Stimulated activated CD4-positive, alpha-beta T cell treated with anti-CD3 and anti-CD28 coated beads, Interleukin-12 subunit alpha, Interleukin-12 subunit beta, amount 100 ng/mL, for 48 hours (primary cell): ENCODE measurements around the gene HMG20B.
"Not testable (repeated sequence)": the region's sequence is repeated elsewhere in the genome, so short reads cannot be mapped to it uniquely, and the experiment has no call there.

Experiments
- DNase-seq, 3 donors: peaks; one replicate each; pipeline ENCODE4 v3.0.0-alpha.2; 2020; ENCODE audit warnings: low read depth in 2 of 3, low spot score in 1 of 3

HMG20B gene

DNA sequence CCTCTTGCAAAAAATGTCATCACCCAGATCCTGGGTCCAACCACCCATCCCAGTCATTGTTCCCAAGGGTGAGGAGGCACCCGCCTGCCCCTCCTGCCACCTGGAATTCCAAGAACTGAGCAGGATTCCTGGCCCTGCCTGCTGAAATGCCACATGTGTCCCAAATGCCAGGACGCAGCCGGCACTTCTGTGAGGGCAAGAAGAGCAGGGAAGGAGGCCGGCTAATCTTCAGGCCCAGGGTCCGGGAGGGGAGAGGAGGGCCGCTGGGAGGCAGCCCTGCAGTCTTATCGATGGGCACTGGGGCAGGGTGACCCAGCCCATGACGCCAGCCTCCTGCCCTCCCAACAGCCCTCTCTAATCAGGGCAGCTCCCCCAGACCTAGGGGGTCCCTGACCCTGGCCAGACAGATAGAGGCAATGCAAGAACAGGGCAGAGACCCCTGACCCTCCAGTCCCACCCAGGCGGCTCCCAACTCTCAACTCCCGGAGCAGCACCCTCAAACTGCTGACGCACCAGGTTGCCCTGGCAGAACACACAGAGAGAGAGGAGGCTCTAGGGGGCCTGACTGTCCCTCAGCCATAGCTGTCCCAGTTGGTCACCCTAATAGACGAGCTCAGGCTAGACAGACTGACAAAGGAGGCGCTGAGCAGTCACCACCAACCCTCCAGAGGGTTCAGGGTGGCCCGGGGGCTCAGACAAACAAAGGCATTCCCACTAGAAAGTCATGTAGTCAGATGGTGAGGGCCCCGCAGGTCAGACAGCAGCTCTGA lies 16.9 kb upstream of the HMG20B start:
- DNase-seq: no peak

DNA sequence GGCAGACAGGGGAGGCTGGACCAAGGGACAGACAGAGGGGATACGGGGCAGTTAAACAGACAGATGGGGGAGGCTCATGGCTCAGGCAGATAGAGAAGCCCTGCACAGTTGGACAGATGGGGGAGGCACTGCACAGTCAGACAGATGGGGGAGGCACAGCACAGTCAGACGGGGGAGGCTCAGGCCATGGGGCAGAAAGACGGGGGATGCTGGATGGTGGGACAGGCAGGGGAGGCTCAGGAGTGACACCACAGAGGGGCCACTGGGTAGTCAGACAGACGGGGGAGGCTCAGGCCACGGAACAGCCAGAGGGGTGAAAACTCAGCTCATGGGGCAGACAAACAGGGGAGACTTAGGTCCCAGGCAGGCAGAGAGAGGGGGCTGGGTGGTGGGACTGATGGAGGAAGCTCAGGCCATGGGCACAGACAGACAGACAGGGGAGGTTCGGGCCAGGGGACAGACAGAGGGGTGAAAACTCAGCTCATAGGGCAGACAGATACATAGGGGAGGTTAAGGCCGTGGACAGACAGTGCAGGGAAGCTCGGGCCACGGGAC lies 16.2 kb upstream of the HMG20B start:
- DNase-seq: no peak

DNA sequence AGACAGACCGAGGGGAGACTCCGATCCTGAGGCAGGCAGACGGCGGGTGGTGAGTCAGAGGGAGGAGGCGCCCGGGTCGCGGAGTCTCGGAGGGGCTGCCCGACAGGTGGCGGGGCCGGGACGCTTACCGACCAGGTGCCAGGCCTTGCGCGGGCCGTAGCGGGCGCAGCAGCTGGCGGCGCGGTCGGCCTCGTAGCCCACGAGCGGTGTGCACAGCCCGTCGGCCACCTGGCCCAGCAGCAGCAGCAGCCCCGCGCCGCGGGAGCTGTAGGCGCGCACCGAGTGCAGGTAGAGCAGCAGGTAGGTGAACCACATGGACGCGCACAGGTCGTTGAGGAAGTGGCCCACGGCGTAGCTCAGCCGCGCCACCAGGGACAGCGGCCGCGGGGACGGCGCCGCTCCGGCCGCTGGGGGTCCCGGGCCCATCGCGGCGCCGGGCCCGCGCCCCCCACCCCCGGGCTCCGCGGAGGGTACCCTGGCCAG lies 15.7 kb upstream of the HMG20B start:
- DNase-seq: peak in 1 of 3 donors; percentile 53

DNA sequence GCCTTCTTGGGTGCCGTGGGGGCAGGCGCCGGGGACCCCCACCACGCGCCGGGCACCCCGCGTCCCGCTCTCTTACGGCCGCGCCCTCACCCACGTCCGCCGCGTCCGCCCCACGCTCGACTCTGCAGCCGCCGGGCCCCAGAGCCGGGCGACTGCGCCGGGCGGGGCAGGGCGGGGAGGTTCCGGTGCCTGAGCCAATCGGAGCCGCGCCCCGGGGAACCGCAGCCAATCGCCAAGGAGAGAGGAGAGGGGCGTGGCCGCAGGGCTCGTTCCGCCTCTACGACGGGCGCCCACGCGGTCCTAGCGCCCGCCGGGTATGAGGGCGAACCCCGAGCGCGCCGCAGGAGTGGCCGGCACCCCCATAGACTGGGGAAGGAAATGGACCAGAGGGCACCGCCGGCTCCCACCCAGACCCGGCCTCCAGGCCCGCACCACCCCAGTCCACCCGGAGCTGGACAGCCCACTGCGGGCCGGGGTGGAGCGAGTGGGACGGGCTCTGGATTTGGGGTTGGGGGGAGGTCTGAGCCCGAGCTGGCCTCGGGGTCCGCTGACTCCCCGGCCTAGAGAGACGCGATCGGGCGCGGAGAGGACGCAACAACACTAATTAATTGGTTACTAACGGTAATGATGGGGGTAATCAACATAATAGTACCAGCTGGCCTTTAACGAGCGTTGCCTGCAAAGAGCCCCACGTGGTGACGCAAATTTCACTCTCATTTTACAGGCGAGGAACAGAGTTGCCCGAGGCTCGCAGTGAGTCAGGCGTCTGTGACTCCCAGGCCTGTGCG lies 15.1 kb upstream of the HMG20B start, which contains the start of gene MFSD12:
Gene MFSD12, minus strand, starts transcription at position 126 of the 788 bp plus-strand sequence. CDS start 183 bp downstream, outside the sequence.
- DNase-seq: peak; percentile 91 to 94 (median 93)

DNA sequence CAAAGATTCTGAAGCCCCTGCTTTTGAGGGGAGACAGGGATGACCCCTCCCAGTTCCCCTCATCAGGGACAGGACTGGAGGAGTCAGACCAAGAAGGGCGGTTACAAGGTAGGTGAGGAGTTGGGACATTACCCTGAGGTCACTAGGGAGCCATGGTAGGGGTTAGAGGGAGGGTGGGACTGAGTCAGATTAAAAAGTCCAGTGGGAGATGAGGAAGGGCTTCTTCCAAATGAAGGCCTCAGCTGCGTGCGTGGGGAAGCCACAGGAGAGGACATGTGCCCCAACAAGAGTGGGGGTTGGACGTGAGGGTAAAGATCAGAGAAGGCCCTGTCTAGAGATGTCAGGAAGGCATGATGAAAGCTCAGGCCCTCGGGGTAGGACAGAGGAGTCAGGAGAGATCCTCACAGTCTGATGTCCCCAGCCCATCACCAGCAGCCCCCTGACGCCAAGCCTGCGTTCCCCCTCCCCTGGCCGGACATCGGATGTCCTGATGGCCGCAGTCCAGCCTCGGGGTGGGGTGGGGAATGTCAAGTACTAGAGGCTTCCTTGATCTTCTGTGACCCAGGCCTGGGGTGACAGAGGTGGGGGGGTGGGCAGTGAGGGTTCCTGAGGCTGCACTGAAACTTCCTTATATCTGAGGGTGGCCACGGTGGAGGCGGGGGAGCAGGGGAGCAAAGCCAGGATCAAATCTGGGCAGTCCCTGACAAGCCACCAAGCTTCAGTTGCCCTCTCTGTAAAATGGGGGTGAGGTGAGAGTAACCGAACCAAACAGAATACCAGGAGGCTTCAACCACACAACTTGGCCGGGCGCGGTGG lies 8.8 kb upstream of the HMG20B start:
- DNase-seq: no peak

DNA sequence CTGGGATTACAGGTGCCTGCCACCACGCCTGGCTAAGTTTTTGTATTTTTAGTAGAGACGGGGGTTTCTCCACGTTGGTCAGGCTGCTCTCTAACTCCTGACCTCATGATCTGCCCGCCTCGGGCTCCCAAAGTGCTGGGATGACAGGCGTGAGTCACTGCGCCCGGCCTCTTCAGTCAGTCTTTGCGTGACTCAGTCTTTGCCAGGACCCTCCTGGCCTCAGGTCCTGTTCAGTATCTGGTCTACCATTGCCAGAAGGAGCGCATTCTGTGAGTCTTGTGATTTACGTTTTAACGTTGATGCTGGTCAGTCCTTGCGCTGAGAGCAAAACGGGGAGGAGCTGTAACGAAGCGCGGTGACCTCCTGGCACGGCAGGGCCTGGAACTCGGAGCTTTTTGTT lies 7.6 kb upstream of the HMG20B start:
- DNase-seq: no peak

DNA sequence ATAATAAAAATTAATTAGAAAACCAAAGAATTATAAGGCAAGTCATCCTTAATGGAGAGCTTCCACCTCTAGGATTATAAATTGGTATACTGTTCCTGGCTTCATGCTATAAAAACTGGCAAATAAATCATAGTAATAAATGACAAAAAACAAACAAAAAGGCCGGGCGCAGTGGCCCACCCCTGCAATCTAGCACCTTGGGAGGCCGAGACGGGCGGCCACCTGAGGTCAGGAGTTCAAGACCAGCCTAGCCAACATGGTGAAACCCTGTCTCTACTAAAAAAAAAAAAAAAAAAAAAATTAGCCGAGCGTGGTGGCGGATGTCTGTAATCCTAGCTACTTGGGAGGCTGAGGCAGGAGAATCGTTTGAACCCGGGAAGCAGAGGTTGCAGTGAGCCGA lies 2.7 kb upstream of the HMG20B start:
- DNase-seq: not testable (repeated sequence)

DNA sequence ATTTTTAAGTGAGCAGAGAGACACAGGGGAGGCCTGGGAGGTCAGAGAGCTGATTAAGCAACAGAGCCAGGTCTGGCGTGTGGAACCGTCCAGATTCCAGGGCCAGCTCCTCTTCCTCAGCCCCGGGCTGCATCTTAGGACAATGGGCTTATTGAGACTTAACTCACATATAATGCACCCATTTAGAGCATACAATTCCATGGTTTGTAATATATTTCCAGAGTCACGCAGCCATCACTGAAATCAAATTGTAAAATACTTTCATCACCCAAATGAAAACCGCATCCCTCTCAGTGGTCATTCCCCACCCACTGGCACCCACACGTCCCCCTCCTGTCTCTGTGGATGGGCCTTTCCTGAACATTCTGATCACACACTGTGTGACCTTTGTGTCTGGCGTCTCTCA lies 2.1 kb upstream of the HMG20B start:
- DNase-seq: no peak

DNA sequence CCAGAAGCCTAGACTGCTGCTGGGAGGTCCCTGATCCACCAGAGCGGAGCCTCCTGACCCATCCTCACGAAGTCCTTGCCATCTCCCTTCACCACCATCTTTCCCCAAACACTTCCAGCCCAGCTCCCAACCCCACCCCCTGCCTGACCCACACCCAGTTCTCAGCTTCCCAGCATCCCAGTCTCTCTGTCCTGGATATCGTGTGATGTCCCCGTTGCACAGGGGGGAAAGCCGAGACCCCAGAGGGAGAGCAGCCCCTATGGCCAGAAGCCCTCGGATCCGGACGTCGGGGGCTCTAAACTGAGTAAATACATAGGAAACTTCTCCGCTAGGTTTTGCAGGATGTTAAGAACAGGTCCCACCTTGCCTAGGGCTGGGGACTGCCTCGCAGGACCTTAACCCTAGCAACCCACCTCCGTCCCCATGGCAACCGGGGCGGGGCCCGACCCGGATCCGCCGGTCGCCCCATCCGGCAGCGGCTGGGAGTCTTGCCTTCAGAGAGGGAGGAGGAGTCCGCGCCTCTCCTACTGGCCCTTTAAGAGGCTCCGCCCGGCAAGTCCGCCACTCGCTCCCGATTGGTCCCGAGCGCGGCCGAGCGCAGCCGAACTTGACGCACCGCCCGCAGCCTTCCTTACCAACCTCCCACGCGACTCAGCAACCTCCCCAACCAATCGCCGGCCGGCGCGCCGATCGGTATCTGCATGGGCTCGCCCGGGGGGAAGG lies 451 bp upstream of the HMG20B start:
- peak; percentile 98 to 100 (median 100) for DNase-seq

DNA sequence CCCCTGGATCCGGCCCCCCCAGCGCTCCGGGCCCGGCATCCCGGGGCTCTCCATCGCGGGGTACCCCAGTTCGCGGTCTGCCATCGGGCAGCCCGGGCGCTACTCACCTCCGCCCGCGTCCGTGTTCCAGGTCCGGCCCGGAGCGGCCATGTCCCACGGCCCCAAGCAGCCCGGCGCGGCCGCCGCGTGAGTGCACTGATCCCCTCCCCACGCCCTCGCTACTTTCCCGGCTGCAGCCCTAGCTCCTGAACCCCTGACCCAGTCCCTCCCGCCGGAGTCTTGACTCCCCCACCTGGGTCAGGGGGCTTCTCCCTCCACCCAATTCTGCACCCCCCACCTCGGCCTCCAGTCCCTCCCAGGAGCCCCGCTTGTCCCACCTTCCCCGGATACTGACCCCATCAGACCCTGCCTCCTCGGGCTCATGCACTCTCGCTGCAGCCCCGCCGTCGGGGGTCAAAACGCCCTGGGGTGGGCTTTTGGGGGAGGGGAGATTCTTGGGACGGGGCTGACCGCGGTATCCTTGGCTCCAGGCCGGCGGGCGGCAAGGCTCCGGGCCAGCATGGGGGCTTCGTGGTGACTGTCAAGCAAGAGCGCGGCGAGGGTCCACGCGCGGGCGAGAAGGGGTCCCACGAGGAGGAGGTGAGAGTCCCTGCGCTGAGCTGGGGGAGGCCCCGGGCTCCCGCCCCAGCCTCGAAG lies 566 bp downstream of the HMG20B start:
- DNase-seq: no peak

DNA sequence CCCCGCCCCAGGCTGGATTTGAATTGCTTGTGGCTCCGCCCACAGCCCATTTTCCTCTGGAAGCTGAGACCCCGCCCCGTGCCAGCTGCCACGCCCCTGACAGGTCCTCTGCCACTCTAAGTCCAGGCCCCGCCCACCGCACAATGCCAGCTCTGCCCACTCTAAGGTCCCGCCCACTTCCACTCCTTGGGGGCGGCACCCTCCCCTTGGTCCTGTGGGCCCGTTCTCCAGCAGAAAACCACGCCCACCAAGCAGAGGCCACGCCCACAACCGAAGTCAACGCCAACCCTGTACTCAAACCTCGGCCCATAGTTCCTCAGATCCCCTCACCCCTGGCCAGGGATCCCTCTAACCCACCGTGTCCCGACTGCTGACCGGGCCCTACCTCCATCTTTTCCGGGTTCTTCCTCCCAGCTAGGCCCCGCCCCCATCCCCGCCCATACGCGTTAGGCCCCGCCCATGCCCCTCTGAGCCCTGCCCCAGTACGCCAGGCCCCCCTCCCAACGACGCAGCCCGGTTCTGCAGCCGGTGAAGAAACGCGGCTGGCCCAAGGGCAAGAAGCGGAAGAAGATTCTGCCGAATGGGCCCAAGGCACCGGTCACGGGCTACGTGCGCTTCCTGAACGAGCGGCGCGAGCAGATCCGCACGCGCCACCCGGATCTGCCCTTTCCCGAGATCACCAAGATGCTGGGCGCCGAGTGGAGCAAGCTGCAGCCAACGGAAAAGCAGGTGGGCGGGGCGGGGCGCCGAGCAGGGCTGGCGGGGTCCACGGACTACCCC lies 1.3 kb downstream of the HMG20B start:
- peak; percentile 89 to 97 (median 91) for DNase-seq

DNA sequence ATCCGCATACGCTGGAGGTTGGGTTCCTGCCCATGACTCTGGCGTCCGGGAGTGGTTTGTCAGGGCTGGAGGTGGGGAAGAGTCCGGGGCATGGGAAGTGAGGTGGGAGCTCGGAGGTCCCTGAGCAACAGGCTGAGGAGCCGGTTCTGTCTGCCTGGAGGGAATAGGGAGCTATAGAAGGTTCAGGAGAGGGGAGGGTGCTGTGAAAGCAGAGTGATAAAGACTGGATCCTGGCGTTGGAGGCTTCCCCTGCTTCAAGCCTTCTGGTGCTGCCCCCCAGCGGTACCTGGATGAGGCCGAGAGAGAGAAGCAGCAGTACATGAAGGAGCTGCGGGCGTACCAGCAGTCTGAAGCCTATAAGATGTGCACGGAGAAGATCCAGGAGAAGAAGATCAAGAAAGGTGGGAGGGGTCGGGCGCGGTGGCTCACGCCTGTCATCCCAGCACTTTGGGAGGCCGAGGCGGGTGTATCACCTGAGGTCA lies 2.6 kb downstream of the HMG20B start:
- DNase-seq: no peak

DNA sequence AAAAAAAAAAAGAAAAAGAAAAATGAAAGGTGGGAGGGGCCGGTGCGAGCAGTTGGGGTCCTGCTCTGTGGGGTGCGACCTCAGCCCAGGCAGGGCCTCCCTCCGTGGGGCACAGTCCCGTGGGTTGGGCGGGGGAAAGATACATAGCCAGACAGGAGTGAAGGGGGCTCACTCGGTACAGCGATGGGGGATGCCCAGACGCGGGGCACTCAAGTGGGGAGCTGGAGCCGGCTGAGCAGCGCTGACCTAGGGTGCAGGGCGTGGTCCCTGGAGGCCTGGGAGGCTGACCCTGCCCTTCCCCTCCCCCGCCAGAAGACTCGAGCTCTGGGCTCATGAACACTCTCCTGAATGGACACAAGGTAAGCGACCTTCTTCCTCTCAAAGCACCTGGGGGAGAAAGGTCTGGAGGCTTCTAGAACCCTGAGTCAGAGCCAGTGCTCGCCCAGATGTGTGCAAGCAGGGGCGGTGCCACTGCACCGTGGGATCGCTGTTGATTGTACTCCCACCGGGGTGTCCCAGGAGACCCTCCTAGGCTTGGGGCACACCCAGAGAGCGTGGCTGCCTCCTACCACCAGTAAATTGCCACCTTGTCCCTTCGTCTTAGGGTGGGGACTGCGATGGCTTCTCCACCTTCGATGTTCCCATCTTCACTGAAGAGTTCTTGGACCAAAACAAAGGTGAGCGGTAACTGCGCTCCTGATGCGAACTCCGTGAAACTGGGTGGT lies 3.4 kb downstream of the HMG20B start:
- no peak for DNase-seq

DNA sequence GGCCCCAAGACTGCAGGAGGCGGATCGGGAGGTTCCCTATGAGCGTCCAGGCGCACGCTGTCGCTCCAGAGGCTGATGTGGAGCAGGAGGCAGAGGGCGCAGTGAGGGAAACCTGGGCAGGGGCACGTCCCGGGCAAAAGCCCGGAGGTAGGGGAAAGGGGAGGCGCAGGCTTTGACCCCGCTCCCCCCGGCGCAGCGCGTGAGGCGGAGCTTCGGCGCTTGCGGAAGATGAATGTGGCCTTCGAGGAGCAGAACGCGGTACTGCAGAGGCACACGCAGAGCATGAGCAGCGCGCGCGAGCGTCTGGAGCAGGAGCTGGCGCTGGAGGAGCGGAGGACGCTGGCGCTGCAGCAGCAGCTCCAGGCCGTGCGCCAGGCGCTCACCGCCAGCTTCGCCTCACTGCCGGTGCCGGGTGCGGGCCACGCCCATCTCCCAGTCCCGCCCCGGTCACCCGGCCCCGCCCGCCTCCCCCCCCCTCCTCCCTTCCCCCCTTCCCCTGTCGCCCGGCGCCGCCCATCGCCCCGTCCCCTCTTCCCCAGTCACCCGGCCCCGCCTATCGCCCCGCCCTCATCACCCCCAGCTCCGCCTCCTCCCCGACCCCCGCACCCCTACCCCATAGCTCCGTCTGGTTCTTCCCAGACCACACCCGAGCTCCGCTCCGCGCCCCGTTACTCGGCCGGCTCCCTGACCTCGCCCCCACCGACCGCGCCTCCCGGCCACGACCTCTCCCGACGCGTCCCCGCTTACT lies 4.1 kb downstream of the HMG20B start:
- DNase-seq: no peak

DNA sequence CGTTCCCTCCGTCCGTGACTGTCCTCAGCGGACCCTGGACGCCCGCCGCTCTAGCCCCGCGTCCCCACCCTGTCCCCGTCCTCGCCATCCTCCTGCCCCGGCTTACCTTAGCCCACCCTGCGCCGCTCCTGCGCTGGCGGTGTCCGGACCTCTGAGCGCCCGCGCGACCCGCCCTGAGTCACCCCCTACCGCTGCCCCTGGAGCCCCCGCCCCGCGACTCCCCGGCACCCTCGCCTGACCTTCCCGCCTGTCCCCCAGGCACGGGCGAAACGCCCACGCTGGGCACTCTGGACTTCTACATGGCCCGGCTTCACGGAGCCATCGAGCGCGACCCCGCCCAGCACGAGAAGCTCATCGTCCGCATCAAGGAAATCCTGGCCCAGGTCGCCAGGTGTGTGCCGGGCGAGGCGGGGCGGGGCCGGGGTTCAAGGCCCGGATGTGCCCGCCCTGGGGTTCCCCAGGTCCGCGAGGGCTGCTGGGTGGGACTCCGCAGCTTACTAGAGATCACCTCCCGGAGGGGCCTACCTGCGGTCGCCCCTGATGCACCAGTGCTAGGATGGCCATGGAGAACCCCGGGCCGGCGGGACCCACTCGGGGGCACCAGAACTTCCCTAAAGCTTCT lies 5.1 kb downstream of the HMG20B start:
- DNase-seq: no peak

DNA sequence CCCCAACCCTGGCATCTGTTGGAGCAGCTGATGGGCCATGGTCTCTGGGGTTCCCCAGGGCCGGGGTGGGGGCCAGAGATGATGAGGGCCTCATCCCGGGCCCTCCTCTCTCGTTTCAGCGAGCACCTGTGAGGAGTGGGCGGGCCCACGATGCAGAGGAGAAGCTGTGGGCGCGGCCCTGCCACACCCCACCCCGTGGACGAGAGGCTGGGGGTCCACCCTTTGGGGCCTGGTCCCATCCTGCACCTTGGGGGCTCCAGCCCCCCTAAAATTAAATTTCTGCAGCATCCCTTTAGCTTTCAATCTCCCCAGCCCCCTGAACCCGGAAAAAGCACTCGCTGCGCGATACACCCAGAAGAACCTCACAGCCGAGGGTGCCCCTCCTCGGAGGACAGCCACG lies 5.6 kb downstream of the HMG20B start:
- DNase-seq: no peak
